Fibroblast of lung (primary cell): Measurements from ENCODE around the gene PDE10A. TPM values are rescaled to one million over a fixed set of nuclear protein-coding genes. Genes with fewer than 3 reads are reported as not detected.

Experiments
- DNase-seq, 2 donors: peaks; one replicate each; pipeline versions ENCODE4 v3.0.0 to v3.0.0-alpha.2; 2010; ENCODE audit warnings: low read depth in 2 of 2
- H2AFZ ChIP-seq: 2 replicates; pipeline ENCODE4 v1.5.1; 2012; ENCODE audit warnings: low read length, control low read depth, inconsistent platforms
- H3K27ac ChIP-seq: 2 replicates; pipeline ENCODE4 v1.5.1; 2011; ENCODE audit warnings: low read length, control low read depth; ENCODE audit not compliant: insufficient read depth
- H3K27me3 ChIP-seq: 2 replicates; pipeline ENCODE4 v1.5.1; 2011; ENCODE audit warnings: mild to moderate bottlenecking, low read length; ENCODE audit not compliant: control insufficient read depth, insufficient read depth
- H3K36me3 ChIP-seq: 2 replicates; pipeline ENCODE4 v1.5.1; 2011; ENCODE audit warnings: low read length; ENCODE audit not compliant: control insufficient read depth, insufficient read depth
- H3K4me1 ChIP-seq: 2 replicates; pipeline ENCODE4 v1.5.1; 2011; ENCODE audit warnings: low read length; ENCODE audit not compliant: control insufficient read depth, insufficient read depth; ENCODE audit errors: extremely low read depth
- H3K4me2 ChIP-seq: 2 replicates; pipeline ENCODE4 v1.5.1; 2011; ENCODE audit warnings: low read length, control low read depth; ENCODE audit not compliant: insufficient read depth; ENCODE audit errors: extremely low read depth
- H3K4me3 ChIP-seq, 4 experiments: fragments of 200-600 bp in 1 of 4; sonication (generic) in 1 of 4; replicated peaks in 1 of 4; 2 replicates each; pipeline ENCODE4 v1.5.1; 2011 to 2016; ENCODE audit warnings: low read length in 4 of 4, low read depth in 3 of 4, mild to moderate bottlenecking in 3 of 4, control low read depth in 2 of 4, inconsistent platforms in 1 of 4, mixed read lengths in 1 of 4; ENCODE audit not compliant: insufficient read depth in 1 of 4; ENCODE audit errors: control extremely low read depth in 1 of 4
- H3K79me2 ChIP-seq: 2 replicates; pipeline ENCODE4 v1.5.1; 2012; ENCODE audit warnings: mild to moderate bottlenecking, low read length, inconsistent platforms; ENCODE audit not compliant: control insufficient read depth, insufficient read depth
- H3K9ac ChIP-seq: 2 replicates; pipeline ENCODE4 v1.5.1; 2011; ENCODE audit warnings: mild to moderate bottlenecking, low read length, control low read depth; ENCODE audit not compliant: insufficient read depth
- H3K9me3 ChIP-seq: 2 replicates; pipeline ENCODE4 v1.5.1; 2012; ENCODE audit warnings: low read depth, low read length; ENCODE audit not compliant: control insufficient read depth, insufficient read depth
- H4K20me1 ChIP-seq: 2 replicates; pipeline ENCODE4 v1.5.1; 2011; ENCODE audit warnings: low read length; ENCODE audit not compliant: control insufficient read depth, insufficient read depth; ENCODE audit errors: extremely low read depth
- EZH2 ChIP-seq: IDR thresholded peaks from 2 replicates; pipeline ENCODE4 v1.5.1; 2012; ENCODE audit warnings: low read length, control low read depth, mild to moderate bottlenecking; ENCODE audit errors: missing control alignments
- polyA plus RNA-seq, 2 donors: library from polyadenylated mRNA; depleted of rRNA in 1 of 2; stranded (reverse) in 1 of 2; unstranded in 1 of 2; fragments of >200 nt; gene quantifications; 2 replicates each; pipeline ENCODE4 v1.2.1, GENCODE V29; 2011 to 2012; ENCODE audit warnings: missing spikeins in 1 of 2
- total RNA-seq: library from RNA; depleted of rRNA; stranded (reverse); fragments of >200 nt; gene quantifications from 2 replicates; pipeline ENCODE4 v1.2.1, GENCODE V29; 2014
- TF ChIP-seq, protein P1 (sequence below), 2 donors: IDR thresholded peaks in 1 of 2; conservative IDR thresholded peaks in 1 of 2; 1 replicate in 1 of 2; 2 replicates in 1 of 2; pipeline ENCODE4 v1.5.1; 2011 to 2012; ENCODE audit warnings: low read length in 2 of 2, control low read depth in 1 of 2, inconsistent platforms in 1 of 2, low read depth in 1 of 2, mild to moderate bottlenecking in 1 of 2

PDE10A gene
- total and polyA plus RNA-seq, 2 donors (not counting 1 experiment from before 2014, with no cell fraction given), result under 0.01 to 0.19 TPM

DNA sequence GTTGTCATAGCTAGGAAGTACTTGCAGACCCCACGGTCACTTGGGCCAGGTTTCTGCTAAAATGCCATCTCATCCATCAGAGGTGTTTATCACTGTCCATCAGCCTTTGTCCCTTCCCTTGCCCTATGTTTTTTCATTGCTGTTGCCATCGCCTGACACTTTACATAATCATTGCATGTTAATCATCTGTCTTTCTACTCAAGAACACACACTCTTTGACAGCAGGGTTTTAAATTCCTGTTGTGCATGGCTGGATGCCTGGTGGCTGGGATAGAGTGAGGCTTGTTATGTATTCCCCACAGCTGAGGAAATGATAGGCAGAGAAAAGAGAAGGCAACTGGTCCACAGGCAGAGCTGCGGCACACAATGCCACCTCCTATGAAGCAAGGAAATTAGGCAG is 341.9 kb downstream of the PDE10A start:
- Histone ChIP-seq H4K20me1 (no peaks in the 10 kb centered on the region), H3K27me3 (no peaks in the 10 kb centered on the region), H3K4me2 (no peak overlapping the region), H3K27ac (no peak overlapping the region), H3K9me3 (no peaks in the 10 kb centered on the region), H3K4me1 (no peaks in the 10 kb centered on the region), H3K9ac (no peak overlapping the region), H3K79me2 (no peaks in the 10 kb centered on the region), H3K36me3 (no peaks in the 10 kb centered on the region), H3K4me3 (no peak overlapping the region), H2AFZ (no peak overlapping the region)
- no peak for DNase-seq
- TF ChIP-seq, protein P1, sequence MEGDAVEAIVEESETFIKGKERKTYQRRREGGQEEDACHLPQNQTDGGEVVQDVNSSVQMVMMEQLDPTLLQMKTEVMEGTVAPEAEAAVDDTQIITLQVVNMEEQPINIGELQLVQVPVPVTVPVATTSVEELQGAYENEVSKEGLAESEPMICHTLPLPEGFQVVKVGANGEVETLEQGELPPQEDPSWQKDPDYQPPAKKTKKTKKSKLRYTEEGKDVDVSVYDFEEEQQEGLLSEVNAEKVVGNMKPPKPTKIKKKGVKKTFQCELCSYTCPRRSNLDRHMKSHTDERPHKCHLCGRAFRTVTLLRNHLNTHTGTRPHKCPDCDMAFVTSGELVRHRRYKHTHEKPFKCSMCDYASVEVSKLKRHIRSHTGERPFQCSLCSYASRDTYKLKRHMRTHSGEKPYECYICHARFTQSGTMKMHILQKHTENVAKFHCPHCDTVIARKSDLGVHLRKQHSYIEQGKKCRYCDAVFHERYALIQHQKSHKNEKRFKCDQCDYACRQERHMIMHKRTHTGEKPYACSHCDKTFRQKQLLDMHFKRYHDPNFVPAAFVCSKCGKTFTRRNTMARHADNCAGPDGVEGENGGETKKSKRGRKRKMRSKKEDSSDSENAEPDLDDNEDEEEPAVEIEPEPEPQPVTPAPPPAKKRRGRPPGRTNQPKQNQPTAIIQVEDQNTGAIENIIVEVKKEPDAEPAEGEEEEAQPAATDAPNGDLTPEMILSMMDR (conservative IDR thresholded peaks at IDR 0.05 in 1 of 2, IDR thresholded peaks at IDR 0.05 in 1 of 2; ENCODE audit: low read depth in 1 of 2, low read length in 2 of 2), result no peak
- no peak for TF ChIP-seq EZH2

DNA sequence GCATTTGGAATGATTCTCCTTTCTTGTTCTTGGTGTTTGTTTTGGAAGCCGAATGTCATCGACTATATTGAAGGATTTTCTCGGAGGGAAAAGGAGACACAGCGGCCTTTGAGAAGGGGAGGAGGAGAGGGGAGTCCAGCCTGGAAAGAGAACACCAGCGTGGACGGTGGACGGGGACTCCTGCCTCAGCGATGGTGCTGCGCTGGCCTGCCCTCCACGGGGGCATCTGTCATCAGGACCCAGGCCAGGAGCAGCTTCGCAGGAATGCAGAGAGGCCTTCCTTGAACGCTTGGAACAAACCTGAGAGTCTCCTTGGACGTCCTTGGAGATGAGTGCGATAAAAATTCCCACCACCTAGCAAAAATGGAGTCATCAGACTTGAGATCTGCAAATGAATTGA is 345.3 kb downstream of the PDE10A start:
- Histone ChIP-seq H3K4me2 (no peak overlapping the region), H3K4me3 (no peak overlapping the region), H2AFZ (no peak overlapping the region), H3K9ac (no peak overlapping the region), H3K79me2 (no peaks in the 10 kb centered on the region), H3K4me1 (no peaks in the 10 kb centered on the region), H3K27ac (no peak overlapping the region), H3K27me3 (no peaks in the 10 kb centered on the region), H3K36me3 (no peaks in the 10 kb centered on the region), H3K9me3 (no peaks in the 10 kb centered on the region), H4K20me1 (no peaks in the 10 kb centered on the region)
- TF ChIP-seq, protein P1 (conservative IDR thresholded peaks at IDR 0.05 in 1 of 2, IDR thresholded peaks at IDR 0.05 in 1 of 2; ENCODE audit: low read depth in 1 of 2, low read length in 2 of 2), result no peak
- no peak for TF ChIP-seq EZH2
- DNase-seq, result no peak

DNA sequence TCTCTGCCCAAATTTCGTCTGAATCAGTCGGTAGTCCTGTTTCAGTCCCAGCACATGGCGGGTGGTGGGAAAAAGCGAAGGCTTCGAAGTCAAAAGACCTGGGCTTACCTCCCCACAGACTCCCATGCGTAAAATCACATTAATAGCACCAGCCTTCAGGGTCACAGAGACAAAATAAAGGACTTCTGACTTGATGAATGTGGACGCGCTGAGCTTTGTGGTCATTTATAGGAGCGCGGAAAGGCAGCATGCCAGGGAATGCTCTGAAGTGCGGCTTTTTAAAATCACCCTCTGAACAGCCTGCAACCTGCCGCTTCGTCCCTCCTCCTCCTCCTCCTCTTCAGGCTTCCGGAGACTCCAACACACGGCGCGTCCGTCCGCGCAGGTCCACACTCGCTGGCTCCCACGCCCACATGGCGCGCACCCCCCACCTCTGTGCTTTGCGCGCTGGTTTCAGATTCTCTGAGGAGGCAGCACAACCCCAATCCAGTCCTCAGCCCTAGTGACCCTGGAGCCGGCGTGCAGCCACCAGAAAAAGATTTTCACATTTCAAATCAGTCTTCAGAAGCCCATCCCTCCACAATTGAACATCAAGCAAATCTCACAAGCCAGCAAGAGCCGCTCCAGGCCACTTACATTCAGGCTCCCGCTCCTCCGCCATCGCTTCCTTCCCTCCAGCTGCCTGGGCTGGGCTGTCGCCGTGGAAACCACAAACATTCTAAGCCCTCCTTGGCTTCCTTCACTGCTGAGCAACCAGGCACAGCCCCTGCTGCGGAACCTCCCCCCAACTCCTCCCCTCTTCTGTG is 353.9 kb downstream of the PDE10A start, which contains the start of gene C6orf118:
Gene C6orf118, minus strand, starts transcription at position 680 of the 806 bp plus-strand sequence. Its CDS starts 19 bp downstream, at position 661.
- H3K4me1 ChIP-seq, result no peaks in the 10 kb centered on the region
- H3K4me3 ChIP-seq, result peak within 1 kb of the TSS in 1 of 4 experiments; percentile 18
- H2AFZ ChIP-seq, result no peak within 1 kb of the TSS
- TF ChIP-seq, protein P1 (conservative IDR thresholded peaks at IDR 0.05 in 1 of 2, IDR thresholded peaks at IDR 0.05 in 1 of 2; ENCODE audit: low read depth in 1 of 2, low read length in 2 of 2), result no peak
- no peak for TF ChIP-seq EZH2
- peak; percentile 29 to 75 for DNase-seq
- no peak within 1 kb of the TSS for H3K9ac ChIP-seq
- no peaks in the 10 kb centered on the region for H3K79me2 ChIP-seq
- no peaks in the 10 kb centered on the region for H4K20me1 ChIP-seq
- no peaks in the 10 kb centered on the region for H3K27me3 ChIP-seq
- no peak within 1 kb of the TSS for H3K27ac ChIP-seq
- H3K4me2 ChIP-seq, result no peak within 1 kb of the TSS
- no peaks in the 10 kb centered on the region for H3K36me3 ChIP-seq
- H3K9me3 ChIP-seq, result no peaks in the 10 kb centered on the region
